GM12878 (cell line): Measurements from ENCODE around the gene KCNN3. TPM values are rescaled to one million over a fixed set of nuclear protein-coding genes. Genes with fewer than 3 reads are reported as not detected.

Experiments
- ATAC-seq: fragments of 200-7000 bp; cut with Tn5 transposase; 3 replicates; pipeline ENCODE4 v1.9.1; 2020; ENCODE audit warnings: mild to moderate bottlenecking, moderate library complexity
- BruUV-seq: library from RNA; stranded (reverse); fragments of 400-500 nt; replicated peaks from 2 replicates; lab custom pipeline; 2021; lab: Mats Ljungman, UMichigan
- CTCF ChIA-PET: fragments of 300-600 bp; sonication (Branson Sonifier 250); formaldehyde crosslinking; extraction: SDS; loops from one replicate; lab custom pipeline; 2021; ENCODE audit warnings: inconsistent platforms; lab: Yijun Ruan, JAX
- POLR2A ChIA-PET: fragments of 350-600 bp; formaldehyde crosslinking; extraction: SDS; loops from one replicate; lab custom pipeline; 2021; ENCODE audit warnings: inconsistent platforms; lab: Charles Lee
- RAD21 ChIA-PET: fragments of 300-600 bp; sonication (Branson Sonifier 250); formaldehyde crosslinking; loops from one replicate; lab custom pipeline; 2023; ENCODE audit warnings: antibody characterized with exemption; ENCODE audit not compliant: unreplicated experiment; lab: Charles Lee
- SMC1A ChIA-PET: fragments of 300-600 bp; sonication (Branson Sonifier 250); formaldehyde crosslinking; loops from one replicate; lab custom pipeline; 2023; ENCODE audit not compliant: unreplicated experiment, uncharacterized antibody; lab: Charles Lee
- DNase-seq: peaks from one replicate; pipeline ENCODE4 v3.0.0-alpha.2; 2011; ENCODE audit warnings: low read depth, low spot score
- FAIRE-seq: peaks from 3 replicates; lab custom pipeline; 2011; peaks lifted over from hg19 to GRCh38; lab: Jason Lieb, UNC
- H2AFZ ChIP-seq: 2 replicates; pipeline ENCODE4 v1.6.0; 2011; ENCODE audit warnings: low read depth, low read length, control low read depth; ENCODE audit not compliant: control insufficient read depth
- H3K27ac ChIP-seq: 2 replicates; pipeline ENCODE4 v1.5.1; 2011; ENCODE audit warnings: control low read depth; ENCODE audit not compliant: control insufficient read depth, insufficient read depth
- H3K27me3 ChIP-seq, 2 experiments: replicated peaks in 1 of 2; 2 replicates each; pipeline versions ENCODE4 v1.6.0 to v1.6.1; 2011; ENCODE audit warnings: low read length in 1 of 2; ENCODE audit not compliant: control insufficient read depth in 2 of 2, insufficient read depth in 2 of 2
- H3K36me3 ChIP-seq, 2 experiments: 2 replicates each; pipeline ENCODE4 v1.5.1; 2011; ENCODE audit warnings: low read length in 1 of 2; ENCODE audit not compliant: control insufficient read depth in 2 of 2, insufficient read depth in 2 of 2
- H3K4me1 ChIP-seq: 2 replicates; pipeline ENCODE4 v1.6.1; 2011; ENCODE audit warnings: mild to moderate bottlenecking, low read length, moderate library complexity, mixed read lengths; ENCODE audit not compliant: control insufficient read depth, insufficient read depth
- H3K4me2 ChIP-seq: 2 replicates; pipeline ENCODE4 v1.6.0; 2011; ENCODE audit warnings: control low read depth; ENCODE audit not compliant: control insufficient read depth, insufficient read depth
- H3K4me3 ChIP-seq: fragments of 200-600 bp; sonication (generic); 2 replicates; pipeline ENCODE4 v1.5.1; 2016
- H3K79me2 ChIP-seq: 2 replicates; pipeline ENCODE4 v1.6.0; 2011; ENCODE audit warnings: low read length; ENCODE audit not compliant: control insufficient read depth, insufficient read depth
- H3K9ac ChIP-seq: 2 replicates; pipeline ENCODE4 v1.8.0; 2011; ENCODE audit warnings: low read length, control low read depth, mixed read lengths; ENCODE audit not compliant: control insufficient read depth, insufficient read depth
- H3K9me3 ChIP-seq: replicated peaks from 3 replicates; pipeline ENCODE4 v1.5.1; 2011; ENCODE audit warnings: mild to moderate bottlenecking, low read length; ENCODE audit not compliant: control insufficient read depth, insufficient read depth
- H4K20me1 ChIP-seq: 2 replicates; pipeline ENCODE4 v1.6.0; 2011; ENCODE audit not compliant: control insufficient read depth, insufficient read depth
- FOXK2 ChIP-seq: fragments of 450-650 bp; IDR thresholded peaks from 2 replicates; pipeline ENCODE4 v1.6.1; 2017; ENCODE audit warnings: mild to moderate bottlenecking, moderate library complexity
- NFXL1 ChIP-seq: fragments of 450-650 bp; IDR thresholded peaks from 2 replicates; pipeline ENCODE4 v1.6.1; 2017; ENCODE audit warnings: antibody characterized with exemption, mild to moderate bottlenecking, borderline replicate concordance
- ZNF207 ChIP-seq: fragments of 450-650 bp; IDR thresholded peaks from 2 replicates; pipeline ENCODE4 v1.6.1; 2014; ENCODE audit warnings: antibody characterized with exemption, mild to moderate bottlenecking, borderline replicate concordance
- WGBS: methylation state at CpG from one replicate; pipeline ENCODE4 v1.1.6; 2016; ENCODE audit warnings: low lambda C conversion rate; ENCODE audit not compliant: insufficient replicate concordance, insufficient coverage; ENCODE audit errors: missing lambda C conversion rate; 5-methylcytosine and 5-hydroxymethylcytosine counted together
- in situ Hi-C: fragments of 300-500 bp; cut with MboI; formaldehyde crosslinking; loops from 9 replicates; pipeline ENCODE4 v1.14.3; 2018; ENCODE audit warnings: mixed read lengths
- intact Hi-C: fragments of 100-400 bp; cut with micrococcal nuclease; formaldehyde crosslinking; loops from one replicate; pipeline ENCODE4 v1.14.2; 2022; ENCODE audit not compliant: unreplicated experiment
- polyA plus RNA-seq, 11 experiments: library from polyadenylated mRNA; depleted of rRNA in 4 of 11; unstranded in 6 of 11; stranded (reverse) in 5 of 11; fragments of >200 nt; fragmentation: Nextera tagmentation in 4 of 11; fragmentation: Illumina TruSeq in 1 of 11; extraction: Ambion mirVana in 4 of 11; extraction: Trizol in 1 of 11; gene quantifications; 1 replicate in 1 of 11; 2 replicates in 10 of 11; pipeline versions ENCODE4 v1.2.1 to v1.2.3, GENCODE V29; 2011 to 2016; ENCODE audit warnings: inconsistent platforms in 2 of 11, missing spikeins in 2 of 11, low read depth in 1 of 11
- total RNA-seq, 4 experiments: library from RNA; depleted of rRNA in 3 of 4; stranded (reverse); fragments of >200 nt in 3 of 4; fragmentation: Illumina TruSeq in 1 of 4; extraction: Trizol in 1 of 4; gene quantifications; 2 replicates each; pipeline versions ENCODE4 v1.2.1 to v1.2.3, GENCODE V29; 2013 to 2021
- TF ChIP-seq, protein P1 (sequence below): fragments of 450-650 bp; IDR thresholded peaks from 2 replicates; pipeline ENCODE4 v1.6.1; 2017; ENCODE audit warnings: mild to moderate bottlenecking, low read depth, inconsistent platforms; ENCODE audit not compliant: poor library complexity, severe bottlenecking

The KCNN3 gene
- total and polyA plus RNA-seq, 10 of the 15 experiments (the other 5 are each of a cell fraction or from before 2014, with no cell fraction given) = 3.5 to 26.4 (median 14.9) TPM

GRCh38 chr1:154845174-154845573 lies 24.9 kb downstream of the KCNN3 start (continued):
- TF ChIP-seq, protein P1, sequence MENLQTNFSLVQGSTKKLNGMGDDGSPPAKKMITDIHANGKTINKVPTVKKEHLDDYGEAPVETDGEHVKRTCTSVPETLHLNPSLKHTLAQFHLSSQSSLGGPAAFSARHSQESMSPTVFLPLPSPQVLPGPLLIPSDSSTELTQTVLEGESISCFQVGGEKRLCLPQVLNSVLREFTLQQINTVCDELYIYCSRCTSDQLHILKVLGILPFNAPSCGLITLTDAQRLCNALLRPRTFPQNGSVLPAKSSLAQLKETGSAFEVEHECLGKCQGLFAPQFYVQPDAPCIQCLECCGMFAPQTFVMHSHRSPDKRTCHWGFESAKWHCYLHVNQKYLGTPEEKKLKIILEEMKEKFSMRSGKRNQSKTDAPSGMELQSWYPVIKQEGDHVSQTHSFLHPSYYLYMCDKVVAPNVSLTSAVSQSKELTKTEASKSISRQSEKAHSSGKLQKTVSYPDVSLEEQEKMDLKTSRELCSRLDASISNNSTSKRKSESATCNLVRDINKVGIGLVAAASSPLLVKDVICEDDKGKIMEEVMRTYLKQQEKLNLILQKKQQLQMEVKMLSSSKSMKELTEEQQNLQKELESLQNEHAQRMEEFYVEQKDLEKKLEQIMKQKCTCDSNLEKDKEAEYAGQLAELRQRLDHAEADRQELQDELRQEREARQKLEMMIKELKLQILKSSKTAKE = no peak
- no peak for TF ChIP-seq FOXK2

DNA sequence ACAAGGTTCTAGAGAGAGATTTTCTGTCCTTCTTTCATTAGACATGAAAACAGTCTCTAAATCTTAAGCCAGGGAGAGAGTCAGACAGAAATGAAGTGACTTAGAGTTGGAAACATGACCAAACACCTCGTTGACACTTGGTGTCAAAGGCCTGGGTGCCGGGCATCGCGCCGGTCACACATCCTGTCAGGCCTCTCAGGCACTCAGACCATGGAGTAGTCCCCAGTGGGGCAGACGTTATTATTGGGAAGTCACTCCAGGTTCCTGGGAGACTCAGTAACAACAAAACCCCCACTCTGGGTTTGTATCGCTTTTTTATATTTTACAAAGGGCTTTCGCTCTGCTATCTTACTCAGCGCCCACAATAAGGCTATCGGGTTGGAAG lies 25.8 kb downstream of the KCNN3 start:
- Histone ChIP-seq H3K36me3 (peaks cover 0 to 7% of the 10 kb centered on the region in 2 experiments; a peak in 2 of 4 replicates), H2AFZ (no peak overlapping the region), H3K79me2 (peaks cover 58% of the 10 kb centered on the region), H3K4me3 (no peak overlapping the region), H3K4me1 (peaks cover 49% of the 10 kb centered on the region), H3K27me3 (no peaks in the 10 kb centered on the region), H3K9ac (no peak overlapping the region), H3K27ac (peak overlapping the region; percentile 78), H3K4me2 (peak overlapping the region; percentile 86), H3K9me3 (no peaks in the 10 kb centered on the region), H4K20me1 (no peaks in the 10 kb centered on the region; the same call in 1 of the 2 replicates)
- TF ChIP-seq NFXL1 (no peak), ZNF207 (peak; percentile 31; the same call in 1 of the 2 replicates)
- no TSS peak for BruUV-seq
- ChIA-PET SMC1A (interaction anchor here (1.2 to 1.3 kb wide), 3 partner anchors 16 to 131 kb away, joined by 3 read pairs; no protein-coding TSS in a partner anchor), RAD21 (no interaction called here), POLR2A (interaction anchor here (1.4 kb wide), 1 partner anchor 12 kb away, joined by 7 read pairs; no protein-coding TSS in a partner anchor), CTCF (no interaction called here)
- no peak for FAIRE-seq
- in situ Hi-C loops = no loop called here
- 30% methylated on average over 9 of the region's 10 CpGs for WGBS
- intact Hi-C loops = no loop called here
- peak; percentile 57 for ATAC-seq
- no peak for DNase-seq
